Measurements from ENCODE around the gene TNFRSF9. TPM values are rescaled to one million over a fixed set of nuclear protein-coding genes. Genes with fewer than 3 reads are reported as not detected.
"Not testable (repeated sequence)": the region's sequence is repeated elsewhere in the genome, so short reads cannot be mapped to it uniquely, and the experiment has no call there.

Gene TNFRSF9
- not detected for total RNA-seq
- long read RNA-seq = 0 reads

DNA sequence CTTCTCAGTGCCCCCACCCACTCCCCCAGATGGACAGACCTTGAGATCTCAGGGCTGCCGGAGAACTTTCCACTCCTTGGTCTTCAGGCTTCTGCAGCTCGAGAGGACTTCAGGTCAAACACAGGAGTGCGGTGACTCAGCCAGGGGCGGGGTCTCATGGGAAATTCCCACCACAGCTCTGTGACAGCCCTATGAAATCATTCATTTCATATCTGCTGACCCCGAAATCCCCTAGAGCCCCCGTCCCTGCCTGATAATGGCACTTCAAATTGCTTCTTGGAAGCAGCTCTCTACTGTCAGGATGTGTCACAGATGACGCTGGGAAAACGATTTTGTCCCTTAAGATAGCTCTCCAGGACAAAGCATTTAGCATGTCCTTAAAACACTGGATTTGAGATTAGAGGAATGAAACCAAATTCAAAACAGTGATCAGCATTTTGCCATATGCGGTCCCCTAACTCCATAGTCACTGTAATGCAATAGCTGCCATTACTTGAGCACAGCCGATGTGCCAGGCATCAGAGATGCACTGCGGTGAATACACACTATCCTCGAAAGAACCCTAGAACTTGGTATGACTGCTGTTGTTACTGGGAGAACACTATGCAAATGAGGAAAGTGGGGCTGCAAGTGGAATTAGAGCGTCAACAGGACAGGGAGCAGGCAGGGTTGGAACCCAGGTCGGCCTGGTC is at the start of gene TNFRSF9:
TNFRSF9 (minus strand) TSS at position 95 of the 692 bp plus-strand sequence. CDS start 845 bp downstream, outside the sequence.
- DNase-seq (no peak), ATAC-seq (ENCODE audit: poor library complexity) (no peak)
- intact Hi-C loops (cut with DNase I) = no loop called here

DNA sequence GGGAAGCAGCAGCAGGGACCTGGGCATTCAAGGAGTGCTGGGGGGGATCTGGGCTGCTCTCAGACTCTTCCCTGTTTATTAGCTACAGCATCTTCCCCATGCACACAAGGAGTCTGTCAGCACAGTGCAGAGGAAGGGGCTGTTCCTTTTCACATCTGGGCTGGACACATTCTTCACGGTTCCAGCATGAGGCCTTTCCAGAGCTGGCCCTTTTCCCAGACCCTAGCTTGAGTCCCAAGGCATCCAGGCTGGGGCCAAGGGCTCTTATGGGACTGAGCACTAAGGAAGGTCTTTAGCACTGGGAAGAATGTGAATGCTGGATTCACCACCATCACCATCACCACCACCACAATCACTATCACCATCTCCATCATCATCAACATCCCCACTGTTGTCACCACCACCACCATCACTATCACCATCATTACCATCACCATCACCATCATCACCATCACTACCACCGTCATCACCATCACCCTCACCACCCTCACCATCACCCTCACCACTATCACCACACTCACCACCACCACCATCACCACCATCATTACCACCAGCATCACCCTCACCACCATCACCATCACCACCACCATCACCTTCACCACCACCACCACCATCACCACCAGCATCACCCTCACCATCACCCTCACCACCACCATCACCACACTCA is 49.3 kb upstream of the TNFRSF9 start:
- intact Hi-C loops (cut with DNase I) = no loop called here
- peak; percentile 68 for ATAC-seq (ENCODE audit: poor library complexity)
- peak; percentile 54 for DNase-seq

DNA sequence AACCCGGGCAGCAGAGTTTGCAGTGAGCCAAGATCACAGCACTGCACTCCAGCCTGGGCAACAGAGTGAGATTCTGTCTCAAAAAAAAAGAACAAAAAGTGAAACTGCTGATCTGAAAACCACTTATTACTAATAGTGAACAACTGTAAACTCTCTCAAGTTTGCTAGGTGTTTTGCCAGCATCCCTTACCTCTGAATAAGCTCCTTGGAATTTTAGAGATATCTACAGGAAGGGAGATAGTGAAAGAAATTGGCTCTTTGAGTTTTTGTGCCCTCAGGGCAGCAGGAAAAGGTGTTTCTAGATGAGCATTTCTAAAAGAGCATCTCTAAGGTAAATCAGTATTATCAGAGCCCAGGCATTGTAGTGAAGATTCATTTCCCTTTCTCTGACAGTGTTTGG is 47.9 kb upstream of the TNFRSF9 start:
- no peak for DNase-seq

DNA sequence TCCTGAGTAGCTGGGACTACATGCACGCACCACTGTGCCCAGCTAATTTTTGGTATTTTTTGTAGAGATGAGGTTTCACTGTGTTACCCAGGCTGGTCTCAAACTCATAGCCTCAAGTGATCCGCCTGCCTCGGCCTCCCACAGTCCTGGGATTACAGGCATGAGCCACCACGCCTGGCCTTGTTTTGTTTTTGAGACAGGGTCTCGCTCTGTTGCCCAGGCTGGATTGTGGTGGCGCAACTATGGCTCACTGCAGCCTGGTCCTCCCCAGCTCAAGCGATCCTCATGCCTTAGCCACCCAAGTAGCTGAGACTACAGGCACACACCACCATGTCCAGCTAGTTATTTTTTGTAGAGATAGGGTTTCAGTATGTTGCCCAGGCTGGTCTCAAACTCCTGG is 46.9 kb upstream of the TNFRSF9 start:
- ATAC-seq (ENCODE audit: poor library complexity) (no peak), DNase-seq (no peak)
- intact Hi-C loops (cut with DNase I) = no loop called here

More for the DNA sequence above, 47.9 kb upstream of the TNFRSF9 start:
- ATAC-seq (ENCODE audit: poor library complexity) = no peak
- intact Hi-C loops (cut with DNase I) = no loop called here

DNA sequence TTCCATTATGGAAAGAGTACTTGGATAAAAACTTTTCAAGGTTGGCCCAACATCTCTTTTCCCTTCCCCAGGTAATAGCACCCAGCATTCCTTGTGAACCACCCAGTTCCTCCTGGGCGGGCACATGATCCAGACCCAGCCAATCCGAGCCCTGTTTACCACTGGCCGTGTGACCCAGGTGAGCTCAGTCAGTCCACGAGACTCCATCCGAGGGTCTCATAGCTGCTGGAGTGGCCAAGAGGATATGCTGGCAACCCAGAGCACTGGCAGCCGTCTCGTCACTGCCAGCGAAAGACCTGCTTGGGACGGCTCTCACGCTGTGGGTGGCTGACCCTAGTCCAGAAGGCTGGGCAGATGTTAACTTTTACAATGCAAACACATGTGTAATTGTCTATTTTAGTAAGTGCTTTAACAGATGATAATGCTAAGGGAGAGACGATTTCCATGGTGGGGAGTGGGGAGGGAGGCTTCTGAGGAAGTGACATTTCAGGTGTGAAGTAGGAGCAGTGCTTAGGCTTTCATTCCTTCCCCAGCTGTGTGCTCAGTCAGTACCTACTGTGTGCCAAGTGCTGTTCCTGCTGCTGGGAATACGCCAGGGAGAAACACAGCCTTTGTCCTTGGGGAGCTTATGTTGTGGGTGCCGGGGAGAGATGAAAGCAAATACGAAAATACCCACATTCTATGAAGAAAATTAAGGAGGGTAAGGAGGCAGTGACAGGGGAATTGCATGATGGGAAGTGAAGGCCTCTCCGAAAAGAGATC is 45.4 kb upstream of the TNFRSF9 start:
- no peak for DNase-seq
- no peak for ATAC-seq (ENCODE audit: poor library complexity)
- intact Hi-C loops (cut with DNase I) = no loop called here

DNA sequence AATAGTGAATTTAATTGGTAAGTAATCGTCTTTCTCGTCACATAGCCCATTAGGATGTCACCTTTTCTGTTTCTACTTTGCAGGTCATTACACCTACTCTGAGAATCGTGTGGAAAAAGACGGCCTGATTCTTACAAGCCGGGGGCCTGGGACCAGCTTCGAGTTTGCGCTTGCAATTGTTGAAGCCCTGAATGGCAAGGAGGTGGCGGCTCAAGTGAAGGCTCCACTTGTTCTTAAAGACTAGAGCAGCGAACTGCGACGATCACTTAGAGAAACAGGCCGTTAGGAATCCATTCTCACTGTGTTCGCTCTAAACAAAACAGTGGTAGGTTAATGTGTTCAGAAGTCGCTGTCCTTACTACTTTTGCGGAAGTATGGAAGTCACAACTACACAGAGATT is 44.2 kb upstream of the TNFRSF9 start:
- ATAC-seq (ENCODE audit: poor library complexity) (no peak), DNase-seq (no peak)
- intact Hi-C loops (cut with DNase I) = loop anchor here (5.0 kb wide), 1 partner anchor 327 kb away; no protein-coding TSS in a partner anchor

DNA sequence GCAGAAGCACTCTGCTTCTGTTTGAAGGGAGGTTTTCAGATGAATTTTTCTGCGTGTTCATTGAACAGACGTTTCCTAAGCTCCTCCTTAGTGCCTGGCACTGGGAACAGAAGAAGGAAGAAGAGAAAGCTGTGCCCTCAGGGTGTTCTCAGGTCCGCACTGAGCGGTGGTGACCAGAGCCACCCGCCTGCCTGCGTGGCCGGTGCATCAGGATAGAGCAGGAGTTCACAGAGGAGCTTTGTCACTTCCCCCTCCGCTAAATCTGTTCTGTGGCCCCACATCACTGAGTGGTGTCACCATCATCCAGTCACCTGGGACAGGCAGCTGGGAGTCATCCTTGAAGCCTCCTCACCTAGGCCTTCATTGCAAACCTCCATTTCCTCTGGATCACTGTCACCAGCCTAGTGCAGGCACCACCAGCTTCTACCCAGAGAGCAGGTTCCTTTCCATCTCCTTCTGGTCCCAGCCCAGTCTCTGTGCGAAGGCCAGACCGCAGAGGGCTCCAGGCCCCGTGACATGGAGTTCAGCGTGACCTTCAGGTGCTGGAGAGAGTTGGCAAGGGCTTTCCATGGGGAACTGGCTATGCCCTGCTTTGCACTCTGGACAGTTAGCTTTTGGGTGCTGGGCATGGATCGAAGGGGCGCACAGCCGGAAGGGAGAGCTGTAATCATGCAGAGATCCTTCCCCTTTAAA is 42.6 kb upstream of the TNFRSF9 start:
- DNase-seq (no peak), ATAC-seq (ENCODE audit: poor library complexity) (peak; percentile 69)
- intact Hi-C loops (cut with DNase I) = loop anchor here (5.0 kb wide), 1 partner anchor 329 kb away; no protein-coding TSS in a partner anchor

DNA sequence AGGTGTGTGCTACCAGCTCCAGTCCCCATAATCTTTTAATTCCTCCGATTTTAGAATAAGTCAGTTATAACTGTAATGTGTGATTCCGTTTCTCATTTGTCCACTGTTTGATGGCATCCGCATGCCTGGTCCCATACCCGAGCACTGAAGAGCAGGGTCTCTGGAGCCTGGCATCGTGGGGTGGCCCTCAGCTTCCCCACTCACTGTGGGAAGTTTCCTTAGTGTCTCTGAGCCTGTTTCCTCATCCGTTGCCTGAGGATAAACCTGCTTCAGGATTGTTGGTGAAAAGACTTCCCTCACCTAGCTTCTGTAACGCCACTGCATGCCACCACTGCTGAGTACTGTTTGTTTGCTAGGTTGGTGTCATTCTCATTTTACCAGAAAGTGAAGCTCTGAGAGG is 40.3 kb upstream of the TNFRSF9 start:
- DNase-seq (no peak), ATAC-seq (ENCODE audit: poor library complexity) (no peak)
- intact Hi-C loops (cut with DNase I) = loop anchor here (5.0 kb wide), 1 partner anchor 331 kb away; no protein-coding TSS in a partner anchor

DNA sequence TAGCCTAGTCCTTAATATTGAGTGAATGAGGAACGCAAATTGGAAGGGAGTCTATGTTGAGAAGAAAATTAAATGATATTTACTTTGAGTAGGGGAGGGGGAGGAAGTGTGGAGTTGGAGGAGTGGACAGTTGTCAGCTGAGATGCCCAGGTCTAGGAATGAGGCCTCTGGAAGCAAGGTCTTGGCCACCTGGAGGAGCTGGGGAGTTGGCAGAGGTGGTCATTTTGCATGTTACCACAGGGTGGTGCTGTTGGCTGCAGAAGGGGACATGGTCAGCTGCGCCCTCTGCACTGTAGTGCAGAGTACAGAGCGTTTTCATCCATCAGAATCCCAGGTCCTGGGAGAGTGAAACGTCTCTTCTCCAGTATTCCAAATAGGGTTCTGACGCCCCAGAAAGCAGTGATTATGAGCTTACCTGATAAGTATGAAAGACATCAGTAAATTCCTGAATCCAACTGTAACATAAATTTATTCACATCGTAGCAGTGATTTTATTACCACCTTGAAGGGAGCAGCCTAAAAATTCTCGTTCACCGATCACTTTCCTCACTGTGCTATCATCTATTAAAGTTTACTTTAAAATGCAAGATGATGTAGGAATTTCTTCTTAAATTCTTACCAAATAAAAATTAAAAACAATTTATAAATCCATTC is 34.7 kb upstream of the TNFRSF9 start:
- ATAC-seq (ENCODE audit: poor library complexity) (peak; percentile 96), DNase-seq (peak; percentile 69)
- intact Hi-C loops (cut with DNase I) = no loop called here

DNA sequence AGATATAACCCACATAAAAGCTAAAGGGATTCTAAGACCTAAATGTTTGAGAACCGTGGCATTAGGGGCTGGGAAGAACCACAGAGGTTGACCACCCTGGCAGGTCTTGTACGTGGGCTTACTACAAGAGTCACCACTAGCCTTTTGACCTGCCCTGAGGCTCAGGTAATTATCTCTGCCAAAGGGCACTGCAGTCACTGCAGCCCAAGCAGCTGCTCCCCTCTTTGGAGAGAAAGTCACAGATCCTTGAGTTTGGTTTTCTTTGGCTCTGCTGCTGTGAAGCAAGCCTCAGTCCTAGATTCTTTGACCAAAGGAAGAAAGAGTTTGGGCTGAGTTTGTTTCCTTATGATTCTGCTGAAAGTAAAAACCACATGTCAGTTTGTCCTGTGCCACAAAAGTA is 32.4 kb upstream of the TNFRSF9 start:
- intact Hi-C loops (cut with DNase I) = no loop called here
- DNase-seq (no peak), ATAC-seq (ENCODE audit: poor library complexity) (no peak)

DNA sequence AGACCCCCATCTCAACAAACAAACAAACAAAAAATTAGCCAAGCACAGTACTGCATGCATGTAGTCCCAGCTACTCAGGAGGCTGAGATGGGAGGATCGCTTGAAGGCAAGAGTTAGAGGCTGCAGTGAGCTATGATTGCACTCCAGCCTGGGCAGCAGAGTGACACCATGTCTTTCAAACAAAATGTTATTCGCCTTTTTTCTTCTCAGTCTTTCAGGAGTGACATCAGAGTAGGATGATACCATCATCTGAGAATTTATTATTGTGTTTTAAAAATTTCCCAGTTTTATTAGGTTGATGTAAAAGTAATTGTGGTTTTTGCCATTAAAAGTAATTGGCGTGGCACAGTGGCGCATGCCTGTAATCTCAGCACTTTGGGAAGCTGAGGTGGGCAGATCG is 31.6 kb upstream of the TNFRSF9 start:
- intact Hi-C loops (cut with DNase I) = no loop called here
- DNase-seq (no peak), ATAC-seq (ENCODE audit: poor library complexity) (no peak)

DNA sequence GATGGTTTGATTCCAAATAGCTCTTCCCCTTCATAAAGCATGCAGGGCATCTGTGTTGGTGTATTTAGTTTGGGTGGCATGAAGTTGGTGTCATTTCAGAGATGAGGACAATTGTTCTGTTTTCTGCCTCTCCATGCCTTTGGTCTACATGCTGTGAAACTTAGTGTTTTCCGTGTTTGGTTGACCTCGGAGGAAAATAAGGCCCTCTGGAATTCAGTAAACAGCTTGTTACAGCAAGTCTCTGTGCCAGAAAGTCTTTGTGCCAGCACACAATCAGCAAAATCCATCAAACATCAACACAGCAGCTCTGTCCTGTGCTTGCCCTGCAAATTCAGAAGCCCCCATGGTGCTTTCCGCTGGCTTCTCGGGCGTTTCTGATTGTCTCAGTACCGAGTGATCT is 30.4 kb upstream of the TNFRSF9 start:
- DNase-seq (no peak), ATAC-seq (ENCODE audit: poor library complexity) (no peak)
- intact Hi-C loops (cut with DNase I) = no loop called here

DNA sequence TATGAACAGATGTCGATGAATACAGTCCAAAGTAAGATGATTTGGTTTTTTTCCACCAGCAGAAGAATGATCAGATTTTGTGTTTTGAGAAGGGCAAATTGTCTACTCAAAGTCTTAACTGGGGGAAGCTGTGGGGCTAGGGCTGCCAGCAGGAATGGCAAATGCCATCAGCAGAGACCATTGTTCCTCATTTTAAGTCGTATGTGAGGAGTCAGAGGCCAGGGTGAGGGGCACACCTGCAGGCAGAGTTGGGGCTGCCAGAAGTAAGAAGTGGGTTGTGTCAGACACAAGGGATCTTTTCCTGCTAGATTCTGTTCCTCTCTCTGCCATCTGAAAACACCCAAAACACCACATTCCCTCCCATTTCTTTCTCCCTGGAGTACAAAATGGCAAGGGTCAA is 29.6 kb upstream of the TNFRSF9 start:
- intact Hi-C loops (cut with DNase I) = no loop called here
- DNase-seq = no peak
- no peak for ATAC-seq (ENCODE audit: poor library complexity)

DNA sequence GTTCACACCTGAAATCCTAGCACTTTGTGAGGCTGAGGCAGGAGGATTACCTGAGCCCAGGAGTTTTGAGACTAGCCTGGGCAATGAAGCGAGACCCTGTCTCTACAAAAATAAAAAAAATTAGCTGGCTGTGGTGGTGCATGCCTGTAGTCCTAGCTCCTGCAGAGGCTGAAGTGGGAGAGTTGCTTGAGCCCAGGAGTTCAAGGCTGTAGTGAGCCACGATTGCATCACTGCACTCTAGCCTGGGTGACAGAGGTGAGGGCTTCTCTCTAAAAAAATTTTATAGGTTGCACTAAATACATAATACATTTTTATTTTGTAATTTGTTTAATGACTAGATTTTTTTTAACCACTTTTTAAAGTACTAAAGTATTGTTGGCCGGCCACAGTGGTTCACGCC is 27.0 kb upstream of the TNFRSF9 start:
- ATAC-seq (ENCODE audit: poor library complexity) = no peak
- no peak for DNase-seq
- intact Hi-C loops (cut with DNase I) = no loop called here

DNA sequence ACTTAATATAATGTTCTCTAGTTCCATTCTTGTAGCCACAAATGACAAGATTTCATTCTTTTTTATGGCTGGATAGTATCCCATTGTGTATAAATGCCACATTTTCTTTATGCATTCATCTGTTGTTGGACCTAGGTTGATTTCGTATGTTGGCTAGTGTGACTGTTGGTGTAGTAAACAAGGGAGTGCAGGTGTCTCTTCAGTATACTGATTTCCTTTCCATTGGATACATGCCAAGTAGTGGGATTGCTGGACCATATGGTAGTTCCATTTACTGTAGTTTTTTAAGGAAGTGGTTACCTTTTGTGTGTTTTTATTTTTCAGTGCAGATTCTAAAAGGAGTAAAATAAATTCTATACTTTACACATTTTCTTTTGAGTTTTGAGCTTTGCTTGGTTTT is 26.6 kb upstream of the TNFRSF9 start:
- ATAC-seq (ENCODE audit: poor library complexity) (no peak), DNase-seq (no peak)
- intact Hi-C loops (cut with DNase I) = no loop called here

DNA sequence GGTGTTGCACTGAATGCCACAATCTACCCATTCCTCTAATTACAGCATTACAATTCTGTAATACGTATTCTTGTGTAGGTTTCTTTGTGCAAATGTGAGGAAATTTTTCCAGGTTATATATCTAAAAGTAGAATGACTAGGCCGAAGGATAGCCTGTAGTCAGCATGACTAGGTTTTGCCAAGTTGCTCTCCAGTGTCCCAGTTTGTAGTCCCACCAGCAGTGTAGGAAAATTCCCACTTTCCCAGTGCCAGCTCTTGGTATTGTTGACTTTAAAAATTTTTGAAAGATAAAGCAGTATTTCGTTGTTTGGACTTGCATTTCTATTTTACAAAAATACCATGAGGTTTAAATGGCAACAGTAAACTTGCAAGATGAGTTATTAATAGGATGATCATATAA is 23.8 kb upstream of the TNFRSF9 start:
- DNase-seq (no peak), ATAC-seq (ENCODE audit: poor library complexity) (no peak)
- intact Hi-C loops (cut with DNase I) = no loop called here

DNA sequence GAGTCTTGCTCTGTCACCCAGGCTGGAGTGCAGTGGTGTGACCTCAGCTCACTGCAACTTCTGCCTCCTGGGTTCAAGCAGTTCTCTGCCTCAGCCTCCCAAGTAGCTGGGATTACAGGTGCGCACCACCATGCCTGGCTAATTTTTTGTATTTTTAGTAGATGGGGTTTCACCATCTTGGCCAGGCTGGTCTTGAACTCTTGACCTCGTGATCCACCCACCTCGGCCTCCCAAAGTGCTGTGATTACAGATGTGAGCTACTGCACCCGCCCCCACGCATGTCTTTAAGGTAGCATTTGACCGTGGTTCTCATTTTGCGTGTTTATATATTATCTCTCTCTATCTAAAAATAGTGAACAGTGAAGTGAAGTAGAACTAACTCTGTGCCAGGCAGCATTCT is 23.2 kb upstream of the TNFRSF9 start:
- DNase-seq; intact Hi-C loops (cut with DNase I); ATAC-seq (ENCODE audit: poor library complexity): not testable (repeated sequence)

DNA sequence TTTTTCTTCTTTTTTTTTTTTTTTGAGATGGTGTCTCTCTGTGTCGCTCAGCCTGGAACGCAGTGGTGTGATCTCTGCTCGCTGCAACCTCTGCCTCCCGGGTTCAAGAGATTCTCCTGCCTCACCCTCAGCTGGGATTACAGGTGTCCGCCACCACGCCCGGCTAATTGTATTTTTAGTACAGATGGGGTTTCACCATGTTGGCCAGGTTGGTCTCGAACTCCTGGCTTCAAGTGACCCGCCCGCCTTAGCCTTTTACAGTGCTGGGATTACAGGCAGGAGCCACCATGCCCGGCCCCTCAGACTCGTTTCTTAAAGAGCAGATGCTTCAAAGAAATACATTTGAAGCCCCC is 22.7 kb upstream of the TNFRSF9 start:
- DNase-seq; intact Hi-C loops (cut with DNase I); ATAC-seq (ENCODE audit: poor library complexity): not testable (repeated sequence)
